ENCODE measurements around the gene USP13. TPM values are rescaled to one million over a fixed set of nuclear protein-coding genes. Genes with fewer than 3 reads are reported as not detected.

USP13 gene
- total and polyA plus RNA-seq, 2 of the 13 experiments (the other 11 are each of a cell fraction or from before 2014, with no cell fraction given), result 15.9 to 36.7 TPM

GRCh38 chr3:179672918-179673317 is 20.1 kb downstream of the USP13 start (continued):
- no peak for TF ChIP-seq ZHX1 (CRISPR knock-in tag; IDR thresholded peaks at IDR 0.05; ENCODE audit: low read depth)
- TF ChIP-seq ADNP (CRISPR knock-in tag; IDR thresholded peaks at IDR 0.05), result no peak
- no peak for TF ChIP-seq ZMAT5 (CRISPR knock-in tag; IDR thresholded peaks at IDR 0.05; ENCODE audit: borderline replicate concordance, low read depth)
- no peak for TF ChIP-seq NFIC (IDR thresholded peaks at IDR 0.05; ENCODE audit: low read length)
- TF ChIP-seq SNAPC4 (CRISPR knock-in tag; IDR thresholded peaks at IDR 0.05), result no peak

Measured in HepG2 (cell line).